ENCODE results near the gene VAV3.

VAV3 gene

GRCh38 chr1:107949467-107950253 is 15.3 kb downstream of the VAV3 start:
- Histone ChIP-seq H3K4me1 (ENCODE audit: control insufficient read depth, insufficient read depth, low read length, poor library complexity, severe bottlenecking) (peaks cover 7% of the 10 kb centered on the region), H3K36me3 (ENCODE audit: control insufficient read depth, insufficient read depth, low read length) (no peaks in the 10 kb centered on the region), H3K9me3 (ENCODE audit: control insufficient read depth, low read length) (no peaks in the 10 kb centered on the region), H3K27ac (ENCODE audit: low read depth, low read length, severe bottlenecking) (no peak overlapping the region), H3K4me3 (ENCODE audit: extremely low read depth, insufficient read depth, low read length, poor library complexity, severe bottlenecking) (no peak overlapping the region)
- 41 to 100% methylated on average over 1 to 3 of the region's 3 CpGs for WGBS, 2 experiments (ENCODE audit: insufficient coverage in 2 of 2)

GRCh38 chr1:107946794-107947193 is 18.2 kb downstream of the VAV3 start:
- H3K9me3 ChIP-seq (ENCODE audit: control insufficient read depth, low read length): no peaks in the 10 kb centered on the region
- H3K36me3 ChIP-seq (ENCODE audit: control insufficient read depth, insufficient read depth, low read length): no peaks in the 10 kb centered on the region
- H3K4me1 ChIP-seq (ENCODE audit: control insufficient read depth, insufficient read depth, low read length, poor library complexity, severe bottlenecking): no peaks in the 10 kb centered on the region
- H3K4me3 ChIP-seq (ENCODE audit: extremely low read depth, insufficient read depth, low read length, poor library complexity, severe bottlenecking): no peak overlapping the region
- H3K27ac ChIP-seq (ENCODE audit: low read depth, low read length, severe bottlenecking): no peak overlapping the region

GRCh38 chr1:107943694-107944093 is 21.3 kb downstream of the VAV3 start:
- no peaks in the 10 kb centered on the region for H3K9me3 ChIP-seq (ENCODE audit: control insufficient read depth, low read length)
- WGBS, 2 experiments (ENCODE audit: insufficient coverage in 2 of 2): 85 to 97% methylated on average over 3 of the region's 4 CpGs
- no peaks in the 10 kb centered on the region for H3K4me1 ChIP-seq (ENCODE audit: control insufficient read depth, insufficient read depth, low read length, poor library complexity, severe bottlenecking)
- no peaks in the 10 kb centered on the region for H3K36me3 ChIP-seq (ENCODE audit: control insufficient read depth, insufficient read depth, low read length)
- H3K27ac ChIP-seq (ENCODE audit: low read depth, low read length, severe bottlenecking): no peak overlapping the region
- H3K4me3 ChIP-seq (ENCODE audit: extremely low read depth, insufficient read depth, low read length, poor library complexity, severe bottlenecking): no peak overlapping the region

- 89% methylated on average over 1 of the region's 1 CpG; no CpG with 5 or more reads in 1 of the 2 experiments for WGBS, 2 experiments (ENCODE audit: insufficient coverage in 2 of 2)
- Histone ChIP-seq H3K27ac (ENCODE audit: low read depth, low read length, severe bottlenecking) (no peak overlapping the region), H3K4me1 (ENCODE audit: control insufficient read depth, insufficient read depth, low read length, poor library complexity, severe bottlenecking) (no peaks in the 10 kb centered on the region), H3K4me3 (ENCODE audit: extremely low read depth, insufficient read depth, low read length, poor library complexity, severe bottlenecking) (no peak overlapping the region), H3K9me3 (ENCODE audit: control insufficient read depth, low read length) (no peaks in the 10 kb centered on the region), H3K36me3 (ENCODE audit: control insufficient read depth, insufficient read depth, low read length) (no peaks in the 10 kb centered on the region)
These were observed 22.2 kb downstream of the VAV3 start for GRCh38 chr1:107942814-107943213.

- Histone ChIP-seq H3K27ac (ENCODE audit: low read depth, low read length, severe bottlenecking) (no peak overlapping the region), H3K4me3 (ENCODE audit: extremely low read depth, insufficient read depth, low read length, poor library complexity, severe bottlenecking) (no peak overlapping the region), H3K36me3 (ENCODE audit: control insufficient read depth, insufficient read depth, low read length) (no peaks in the 10 kb centered on the region), H3K9me3 (ENCODE audit: control insufficient read depth, low read length) (no peaks in the 10 kb centered on the region), H3K4me1 (ENCODE audit: control insufficient read depth, insufficient read depth, low read length, poor library complexity, severe bottlenecking) (peaks cover 11% of the 10 kb centered on the region)
These were observed 23.4 kb downstream of the VAV3 start for GRCh38 chr1:107941531-107941930.

GRCh38 chr1:107941123-107941522 is 23.9 kb downstream of the VAV3 start:
- WGBS, 2 experiments (ENCODE audit: insufficient coverage in 2 of 2): 93% methylated on average over 7 of the region's 7 CpGs; no CpG with 5 or more reads in 1 of the 2 experiments
- no peaks in the 10 kb centered on the region for H3K9me3 ChIP-seq (ENCODE audit: control insufficient read depth, low read length)
- H3K4me1 ChIP-seq (ENCODE audit: control insufficient read depth, insufficient read depth, low read length, poor library complexity, severe bottlenecking): peaks cover 11% of the 10 kb centered on the region
- no peak overlapping the region for H3K27ac ChIP-seq (ENCODE audit: low read depth, low read length, severe bottlenecking)
- H3K36me3 ChIP-seq (ENCODE audit: control insufficient read depth, insufficient read depth, low read length): no peaks in the 10 kb centered on the region
- H3K4me3 ChIP-seq (ENCODE audit: extremely low read depth, insufficient read depth, low read length, poor library complexity, severe bottlenecking): no peak overlapping the region

- Histone ChIP-seq H3K4me3 (ENCODE audit: extremely low read depth, insufficient read depth, low read length, poor library complexity, severe bottlenecking) (no peak overlapping the region), H3K27ac (ENCODE audit: low read depth, low read length, severe bottlenecking) (no peak overlapping the region), H3K9me3 (ENCODE audit: control insufficient read depth, low read length) (no peaks in the 10 kb centered on the region), H3K36me3 (ENCODE audit: control insufficient read depth, insufficient read depth, low read length) (no peaks in the 10 kb centered on the region), H3K4me1 (ENCODE audit: control insufficient read depth, insufficient read depth, low read length, poor library complexity, severe bottlenecking) (peaks cover 11% of the 10 kb centered on the region)
These were observed 24.3 kb downstream of the VAV3 start for GRCh38 chr1:107940701-107941100.

- 88 to 100% methylated on average over 2 to 3 of the region's 5 CpGs for WGBS, 2 experiments (ENCODE audit: insufficient coverage in 2 of 2)
These were observed 24.9 kb downstream of the VAV3 start for GRCh38 chr1:107940017-107940577.

GRCh38 chr1:107939256-107939655 is 25.7 kb downstream of the VAV3 start:
- H3K36me3 ChIP-seq (ENCODE audit: control insufficient read depth, insufficient read depth, low read length): no peaks in the 10 kb centered on the region
- 100% methylated on average over 2 of the region's 3 CpGs; no CpG with 5 or more reads in 1 of the 2 experiments for WGBS, 2 experiments (ENCODE audit: insufficient coverage in 2 of 2)
- H3K4me3 ChIP-seq (ENCODE audit: extremely low read depth, insufficient read depth, low read length, poor library complexity, severe bottlenecking): no peak overlapping the region
- peaks cover 11% of the 10 kb centered on the region for H3K4me1 ChIP-seq (ENCODE audit: control insufficient read depth, insufficient read depth, low read length, poor library complexity, severe bottlenecking)
- no peak overlapping the region for H3K27ac ChIP-seq (ENCODE audit: low read depth, low read length, severe bottlenecking)
- H3K9me3 ChIP-seq (ENCODE audit: control insufficient read depth, low read length): no peaks in the 10 kb centered on the region

More at GRCh38 chr1:107940017-107940577, 24.9 kb downstream of the VAV3 start:
- no peaks in the 10 kb centered on the region for H3K36me3 ChIP-seq (ENCODE audit: control insufficient read depth, insufficient read depth, low read length)
- H3K4me3 ChIP-seq (ENCODE audit: extremely low read depth, insufficient read depth, low read length, poor library complexity, severe bottlenecking): no peak overlapping the region
- H3K4me1 ChIP-seq (ENCODE audit: control insufficient read depth, insufficient read depth, low read length, poor library complexity, severe bottlenecking): peaks cover 11% of the 10 kb centered on the region
- H3K27ac ChIP-seq (ENCODE audit: low read depth, low read length, severe bottlenecking): no peak overlapping the region
- H3K9me3 ChIP-seq (ENCODE audit: control insufficient read depth, low read length): no peaks in the 10 kb centered on the region

- Histone ChIP-seq H3K9me3 (ENCODE audit: control insufficient read depth, low read length) (no peaks in the 10 kb centered on the region), H3K4me1 (ENCODE audit: control insufficient read depth, insufficient read depth, low read length, poor library complexity, severe bottlenecking) (peaks cover 11% of the 10 kb centered on the region), H3K27ac (ENCODE audit: low read depth, low read length, severe bottlenecking) (peak overlapping the region; percentile 68), H3K36me3 (ENCODE audit: control insufficient read depth, insufficient read depth, low read length) (no peaks in the 10 kb centered on the region), H3K4me3 (ENCODE audit: extremely low read depth, insufficient read depth, low read length, poor library complexity, severe bottlenecking) (no peak overlapping the region)
- 37 to 44% methylated on average over 7 to 9 of the region's 10 CpGs for WGBS, 2 experiments (ENCODE audit: insufficient coverage in 2 of 2)
These were observed 28.2 kb downstream of the VAV3 start for GRCh38 chr1:107936498-107937481.

Data from mesodermal cell (in vitro differentiated cells).